LNCaP clone FGC (cell line): Measurements from ENCODE around the gene SPATA21.
A peak's percentile ranks its signal among the peaks of the same experiment; 100 is the strongest.

Experiments used
- DNase-seq: peaks from one replicate; pipeline ENCODE4 v3.0.0-alpha.2; 2011; ENCODE audit warnings: low read depth
- H3K4me3 ChIP-seq: 2 replicates; pipeline ENCODE4 v1.5.1; 2011; ENCODE audit warnings: mild to moderate bottlenecking, low read depth, low read length, control low read depth
- TF ChIP-seq, protein P1 (sequence below): IDR thresholded peaks from 2 replicates; pipeline ENCODE4 v1.5.1; 2012; ENCODE audit warnings: mild to moderate bottlenecking; ENCODE audit not compliant: control insufficient read depth, insufficient read depth; ENCODE audit errors: extremely low read depth

The SPATA21 gene

DNA sequence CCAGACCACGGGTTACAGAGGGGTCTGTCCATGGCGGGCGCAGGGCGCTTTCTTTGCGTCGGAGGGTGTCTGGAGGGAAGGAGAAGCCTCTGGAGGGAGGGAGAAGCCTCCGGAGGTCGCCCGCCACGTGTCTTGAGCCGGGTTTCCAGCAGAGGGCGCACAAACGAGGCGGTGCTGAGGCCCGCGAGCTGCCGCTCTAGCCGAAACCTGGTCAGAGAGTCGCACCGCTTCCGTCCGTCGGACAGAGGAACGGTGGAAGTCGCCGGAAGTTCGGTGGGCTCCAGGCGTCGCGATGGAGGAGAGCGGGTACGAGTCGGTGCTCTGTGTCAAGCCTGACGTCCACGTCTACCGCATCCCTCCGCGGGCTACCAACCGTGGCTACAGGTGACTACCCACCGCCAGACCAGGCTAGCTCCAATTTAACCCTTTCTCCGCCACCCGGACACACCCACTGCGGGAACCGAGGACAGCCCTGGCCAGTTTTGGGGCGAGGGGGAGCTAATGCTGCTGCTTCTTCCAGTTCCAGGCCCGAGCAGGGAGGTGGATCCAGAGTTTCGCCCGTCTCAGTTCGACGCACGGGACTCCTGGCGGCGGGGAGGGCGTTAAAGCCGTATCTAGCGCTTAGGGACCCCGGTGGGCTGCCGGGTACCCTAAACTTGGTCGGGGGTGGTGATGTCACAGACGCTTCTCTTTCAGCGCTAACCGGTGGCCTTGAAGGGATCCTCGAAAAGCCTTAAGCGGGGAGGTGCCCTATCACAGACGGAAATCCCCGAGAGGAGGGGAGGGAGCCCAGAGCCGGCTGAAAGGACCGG is 3.5 kb upstream of the SPATA21 start, which contains the start of gene NECAP2:
TSS of gene NECAP2 (plus strand) at position 255 of the 812 bp plus-strand sequence. CDS start at position 293, 38 bp downstream.
- TF ChIP-seq, protein P1, sequence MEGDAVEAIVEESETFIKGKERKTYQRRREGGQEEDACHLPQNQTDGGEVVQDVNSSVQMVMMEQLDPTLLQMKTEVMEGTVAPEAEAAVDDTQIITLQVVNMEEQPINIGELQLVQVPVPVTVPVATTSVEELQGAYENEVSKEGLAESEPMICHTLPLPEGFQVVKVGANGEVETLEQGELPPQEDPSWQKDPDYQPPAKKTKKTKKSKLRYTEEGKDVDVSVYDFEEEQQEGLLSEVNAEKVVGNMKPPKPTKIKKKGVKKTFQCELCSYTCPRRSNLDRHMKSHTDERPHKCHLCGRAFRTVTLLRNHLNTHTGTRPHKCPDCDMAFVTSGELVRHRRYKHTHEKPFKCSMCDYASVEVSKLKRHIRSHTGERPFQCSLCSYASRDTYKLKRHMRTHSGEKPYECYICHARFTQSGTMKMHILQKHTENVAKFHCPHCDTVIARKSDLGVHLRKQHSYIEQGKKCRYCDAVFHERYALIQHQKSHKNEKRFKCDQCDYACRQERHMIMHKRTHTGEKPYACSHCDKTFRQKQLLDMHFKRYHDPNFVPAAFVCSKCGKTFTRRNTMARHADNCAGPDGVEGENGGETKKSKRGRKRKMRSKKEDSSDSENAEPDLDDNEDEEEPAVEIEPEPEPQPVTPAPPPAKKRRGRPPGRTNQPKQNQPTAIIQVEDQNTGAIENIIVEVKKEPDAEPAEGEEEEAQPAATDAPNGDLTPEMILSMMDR = peak; percentile 74
- H3K4me3 ChIP-seq = peak within 1 kb of the TSS; percentile 90
- DNase-seq = peak; percentile 32

DNA sequence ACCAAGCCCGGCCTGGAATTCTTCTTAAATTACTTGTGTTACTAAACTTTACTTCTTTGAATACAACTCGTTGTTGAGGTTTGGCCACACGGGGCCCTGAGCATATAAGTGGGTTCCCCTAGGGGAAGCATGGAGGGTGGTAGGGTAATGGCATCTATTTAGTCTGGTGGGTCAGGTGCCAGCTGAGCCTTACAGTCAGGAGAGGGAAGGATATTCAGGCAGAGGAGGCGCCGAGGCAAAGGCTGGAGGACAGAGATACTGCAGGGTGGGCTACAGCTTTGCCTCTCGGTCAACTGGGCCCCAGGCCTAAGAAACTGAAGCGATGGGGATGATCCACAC is 2.9 kb upstream of the SPATA21 start:
- DNase-seq = no peak
- peak overlapping the region; percentile 90 for H3K4me3 ChIP-seq
- TF ChIP-seq, protein P1 = no peak

DNA sequence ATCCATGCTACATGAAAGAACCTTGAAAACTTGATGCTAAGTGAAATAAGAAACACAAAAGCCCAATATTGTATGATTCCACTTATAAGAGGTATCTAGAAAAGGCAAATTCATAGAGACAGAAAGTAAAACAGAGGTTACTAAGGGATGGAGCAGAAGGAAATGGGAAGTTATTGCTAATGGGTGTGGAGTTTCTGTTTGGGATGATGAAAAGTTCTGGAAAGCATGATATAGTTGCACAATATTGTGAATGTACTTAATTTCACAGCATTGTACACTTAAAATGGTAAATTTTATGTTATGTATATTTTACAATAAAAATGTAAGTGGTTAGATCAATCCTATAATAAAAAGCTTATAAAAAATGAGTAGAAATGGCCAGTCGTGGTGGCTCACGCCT is 1.7 kb upstream of the SPATA21 start:
- H3K4me3 ChIP-seq = no peak overlapping the region
- DNase-seq = no peak
- TF ChIP-seq, protein P1 = no peak

DNA sequence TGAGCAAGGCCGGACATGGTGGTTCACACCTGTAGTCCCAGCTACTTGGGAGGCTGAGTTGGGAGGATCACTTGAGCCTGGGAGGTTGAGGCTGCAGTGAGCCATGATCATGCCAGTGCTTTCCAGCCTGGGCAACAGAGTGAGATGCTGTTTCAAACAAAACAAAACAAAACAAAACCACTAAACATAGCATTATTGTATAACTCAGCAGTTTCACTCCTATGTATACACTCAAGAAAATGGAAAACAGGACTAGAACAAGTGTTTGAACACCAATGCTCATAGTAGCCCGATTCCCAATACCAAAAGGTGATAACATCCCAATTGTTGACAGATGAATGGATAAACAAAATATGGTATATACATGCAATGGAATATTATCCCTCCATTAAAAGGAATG is 1.3 kb upstream of the SPATA21 start:
- TF ChIP-seq, protein P1 = no peak

DNA sequence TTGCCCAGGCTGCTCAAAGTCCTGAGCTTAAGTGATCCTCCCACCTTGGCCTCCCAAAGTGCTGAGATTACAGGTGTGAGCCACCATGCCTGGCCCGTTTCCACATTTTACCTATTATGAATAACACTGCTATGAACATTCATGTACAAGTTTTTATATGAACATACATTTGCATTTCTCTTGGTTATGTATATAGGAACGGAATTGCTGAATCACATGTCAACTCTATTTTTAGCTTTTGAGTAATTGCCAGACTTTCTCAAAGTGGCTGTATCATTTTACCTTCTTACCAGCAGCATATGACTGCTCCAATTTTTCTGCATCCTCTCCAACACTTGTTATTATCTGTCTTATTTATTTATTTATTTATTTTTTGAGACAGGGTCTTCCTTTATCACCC is 2.7 kb downstream of the SPATA21 start:
- no peak for DNase-seq
- TF ChIP-seq, protein P1 = no peak
- H3K4me3 ChIP-seq = no peak overlapping the region

More for the DNA sequence above, 1.3 kb upstream of the SPATA21 start:
- no peak overlapping the region for H3K4me3 ChIP-seq
- no peak for DNase-seq

DNA sequence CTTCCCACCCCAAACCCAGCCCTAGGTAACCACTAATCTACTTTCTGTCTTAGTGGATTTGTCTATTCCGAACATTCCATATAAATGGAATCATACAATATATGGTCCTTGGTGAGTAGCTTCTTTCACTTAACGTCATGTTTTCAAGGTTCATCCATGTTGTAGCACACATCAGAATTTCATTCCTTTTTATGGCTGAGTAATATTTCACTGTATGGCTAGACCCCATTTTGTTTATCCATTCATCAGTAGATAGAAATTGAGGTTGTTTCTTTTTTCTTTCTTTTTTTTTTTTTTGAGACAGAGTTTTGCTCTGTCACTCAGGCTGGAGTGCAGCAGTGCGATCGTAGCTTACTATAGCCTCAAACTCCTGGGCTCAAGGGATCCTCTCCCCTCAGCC is 3.2 kb downstream of the SPATA21 start:
- TF ChIP-seq, protein P1 = no peak
- H3K4me3 ChIP-seq = no peak overlapping the region
- no peak for DNase-seq

DNA sequence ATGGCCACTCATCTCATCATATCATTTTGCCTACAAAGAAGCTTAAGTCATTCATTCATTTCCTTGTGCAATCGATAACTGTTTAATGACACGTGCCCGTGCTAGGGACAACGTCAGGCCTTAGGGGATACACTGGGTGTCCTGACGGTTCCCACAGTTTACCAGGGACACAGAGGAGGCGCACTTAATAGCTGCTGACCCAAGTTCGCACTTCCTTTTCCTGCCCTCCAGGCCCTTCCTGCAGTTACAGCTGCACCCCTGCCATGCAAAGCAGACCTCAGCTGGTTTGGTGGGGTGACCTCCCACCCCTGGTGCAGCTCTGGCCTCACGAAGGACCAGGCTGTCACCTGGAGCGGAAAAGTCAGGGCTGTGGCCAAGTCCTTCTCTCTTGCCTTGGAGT is 4.2 kb downstream of the SPATA21 start:
- DNase-seq = no peak
- TF ChIP-seq, protein P1 = no peak
- no peak overlapping the region for H3K4me3 ChIP-seq
